ENCODE measurements around the gene PRM3.

- TF ChIP-seq CTCF (conservative IDR thresholded peaks at IDR 0.05 in 1 of 2, IDR thresholded peaks at IDR 0.05 in 1 of 2; ENCODE audit: low read depth in 1 of 2, low read length in 2 of 2) (peak; percentile 65 to 88), EZH2 (IDR thresholded peaks at IDR 0.05; ENCODE audit: low read length, missing control alignments) (no peak)
These were observed 16.1 kb downstream of the PRM3 start for GRCh38 chr16:11257131-11257938.
